ENCODE data around the gene MYOZ2. TPM values are rescaled to one million over a fixed set of nuclear protein-coding genes. Genes with fewer than 3 reads are reported as not detected.
A peak's percentile ranks its signal among the peaks of the same experiment; 100 is the strongest.

Gene MYOZ2
- total and polyA plus RNA-seq, 2 of the 13 experiments (the other 11 are each of a cell fraction or from before 2014, with no cell fraction given) = 0.03 TPM; not detected in 1

DNA sequence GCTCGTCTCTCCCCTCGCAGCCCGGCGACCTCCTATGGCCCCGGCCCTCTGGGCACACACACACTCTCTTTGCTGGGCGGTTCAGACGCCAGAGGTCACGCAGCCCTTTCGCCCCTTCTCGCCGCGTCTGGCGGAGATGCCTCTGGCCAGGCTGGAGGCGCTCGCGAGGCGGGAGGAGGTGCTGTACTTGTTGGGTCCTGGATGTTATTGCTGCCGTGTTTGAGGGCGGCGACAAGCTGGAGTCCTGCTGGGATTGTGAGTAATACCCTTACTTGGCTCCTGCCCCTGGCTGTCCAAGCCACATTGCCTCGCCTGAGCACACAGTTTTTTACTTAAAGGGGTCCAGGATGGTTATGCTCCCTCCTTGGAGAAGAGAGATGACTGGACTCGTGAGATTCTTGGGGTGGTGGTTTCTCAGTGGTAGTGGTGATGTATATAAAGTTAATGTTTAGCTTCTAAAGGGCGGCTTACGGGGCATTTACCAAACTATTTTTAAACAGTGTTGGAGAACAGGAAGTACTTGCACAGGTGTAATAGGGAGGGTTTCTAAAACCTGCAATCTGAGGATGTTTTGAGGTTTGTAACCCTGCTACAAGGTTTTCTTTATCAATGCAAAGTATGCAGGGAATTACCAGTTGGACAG is 77.5 kb downstream of the MYOZ2 start (continued):
- TF ChIP-seq ZNF446 (CRISPR knock-in tag; IDR thresholded peaks at IDR 0.05) (no peak), ZNF598 (CRISPR knock-in tag; IDR thresholded peaks at IDR 0.05; ENCODE audit: borderline replicate concordance) (peak; percentile 78; the same call in 1 of the 2 replicates), PAF1 (CRISPR knock-in tag; IDR thresholded peaks at IDR 0.05) (no peak), TGIF2 (CRISPR knock-in tag; IDR thresholded peaks at IDR 0.05) (no peak), ZNF792 (CRISPR knock-in tag; IDR thresholded peaks at IDR 0.05) (no peak), HNF4G (IDR thresholded peaks at IDR 0.05; ENCODE audit: borderline replicate concordance, low read depth, low read length) (no peak), HNF4G (CRISPR knock-in tag; IDR thresholded peaks at IDR 0.05; ENCODE audit: borderline replicate concordance, low read depth) (no peak), HNRNPLL (IDR thresholded peaks at IDR 0.05; ENCODE audit: low read depth, low read length, poor library complexity, severe bottlenecking) (peak; percentile 20), STAG1 (CRISPR knock-in tag; IDR thresholded peaks at IDR 0.05) (peak; percentile 43), POLR2A (IDR thresholded peaks at IDR 0.05; ENCODE audit: insufficient read depth in 1 of 2, low read depth in 2 of 2, low read length in 2 of 2) (peak; percentile 21 to 70; a peak in 2 of 4 replicates)
- TF ChIP-seq, protein P1, sequence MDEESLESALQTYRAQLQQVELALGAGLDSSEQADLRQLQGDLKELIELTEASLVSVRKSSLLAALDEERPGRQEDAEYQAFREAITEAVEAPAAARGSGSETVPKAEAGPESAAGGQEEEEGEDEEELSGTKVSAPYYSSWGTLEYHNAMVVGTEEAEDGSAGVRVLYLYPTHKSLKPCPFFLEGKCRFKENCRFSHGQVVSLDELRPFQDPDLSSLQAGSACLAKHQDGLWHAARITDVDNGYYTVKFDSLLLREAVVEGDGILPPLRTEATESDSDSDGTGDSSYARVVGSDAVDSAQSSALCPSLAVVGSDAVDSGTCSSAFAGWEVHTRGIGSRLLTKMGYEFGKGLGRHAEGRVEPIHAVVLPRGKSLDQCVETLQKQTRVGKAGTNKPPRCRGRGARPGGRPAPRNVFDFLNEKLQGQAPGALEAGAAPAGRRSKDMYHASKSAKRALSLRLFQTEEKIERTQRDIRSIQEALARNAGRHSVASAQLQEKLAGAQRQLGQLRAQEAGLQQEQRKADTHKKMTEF (CRISPR knock-in tag; IDR thresholded peaks at IDR 0.05) = peak; percentile 53; the same call in 1 of the 2 replicates
- TF ChIP-seq, protein P2, sequence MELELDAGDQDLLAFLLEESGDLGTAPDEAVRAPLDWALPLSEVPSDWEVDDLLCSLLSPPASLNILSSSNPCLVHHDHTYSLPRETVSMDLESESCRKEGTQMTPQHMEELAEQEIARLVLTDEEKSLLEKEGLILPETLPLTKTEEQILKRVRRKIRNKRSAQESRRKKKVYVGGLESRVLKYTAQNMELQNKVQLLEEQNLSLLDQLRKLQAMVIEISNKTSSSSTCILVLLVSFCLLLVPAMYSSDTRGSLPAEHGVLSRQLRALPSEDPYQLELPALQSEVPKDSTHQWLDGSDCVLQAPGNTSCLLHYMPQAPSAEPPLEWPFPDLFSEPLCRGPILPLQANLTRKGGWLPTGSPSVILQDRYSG (CRISPR knock-in tag; IDR thresholded peaks at IDR 0.05) = no peak
- TF ChIP-seq, protein P3, sequence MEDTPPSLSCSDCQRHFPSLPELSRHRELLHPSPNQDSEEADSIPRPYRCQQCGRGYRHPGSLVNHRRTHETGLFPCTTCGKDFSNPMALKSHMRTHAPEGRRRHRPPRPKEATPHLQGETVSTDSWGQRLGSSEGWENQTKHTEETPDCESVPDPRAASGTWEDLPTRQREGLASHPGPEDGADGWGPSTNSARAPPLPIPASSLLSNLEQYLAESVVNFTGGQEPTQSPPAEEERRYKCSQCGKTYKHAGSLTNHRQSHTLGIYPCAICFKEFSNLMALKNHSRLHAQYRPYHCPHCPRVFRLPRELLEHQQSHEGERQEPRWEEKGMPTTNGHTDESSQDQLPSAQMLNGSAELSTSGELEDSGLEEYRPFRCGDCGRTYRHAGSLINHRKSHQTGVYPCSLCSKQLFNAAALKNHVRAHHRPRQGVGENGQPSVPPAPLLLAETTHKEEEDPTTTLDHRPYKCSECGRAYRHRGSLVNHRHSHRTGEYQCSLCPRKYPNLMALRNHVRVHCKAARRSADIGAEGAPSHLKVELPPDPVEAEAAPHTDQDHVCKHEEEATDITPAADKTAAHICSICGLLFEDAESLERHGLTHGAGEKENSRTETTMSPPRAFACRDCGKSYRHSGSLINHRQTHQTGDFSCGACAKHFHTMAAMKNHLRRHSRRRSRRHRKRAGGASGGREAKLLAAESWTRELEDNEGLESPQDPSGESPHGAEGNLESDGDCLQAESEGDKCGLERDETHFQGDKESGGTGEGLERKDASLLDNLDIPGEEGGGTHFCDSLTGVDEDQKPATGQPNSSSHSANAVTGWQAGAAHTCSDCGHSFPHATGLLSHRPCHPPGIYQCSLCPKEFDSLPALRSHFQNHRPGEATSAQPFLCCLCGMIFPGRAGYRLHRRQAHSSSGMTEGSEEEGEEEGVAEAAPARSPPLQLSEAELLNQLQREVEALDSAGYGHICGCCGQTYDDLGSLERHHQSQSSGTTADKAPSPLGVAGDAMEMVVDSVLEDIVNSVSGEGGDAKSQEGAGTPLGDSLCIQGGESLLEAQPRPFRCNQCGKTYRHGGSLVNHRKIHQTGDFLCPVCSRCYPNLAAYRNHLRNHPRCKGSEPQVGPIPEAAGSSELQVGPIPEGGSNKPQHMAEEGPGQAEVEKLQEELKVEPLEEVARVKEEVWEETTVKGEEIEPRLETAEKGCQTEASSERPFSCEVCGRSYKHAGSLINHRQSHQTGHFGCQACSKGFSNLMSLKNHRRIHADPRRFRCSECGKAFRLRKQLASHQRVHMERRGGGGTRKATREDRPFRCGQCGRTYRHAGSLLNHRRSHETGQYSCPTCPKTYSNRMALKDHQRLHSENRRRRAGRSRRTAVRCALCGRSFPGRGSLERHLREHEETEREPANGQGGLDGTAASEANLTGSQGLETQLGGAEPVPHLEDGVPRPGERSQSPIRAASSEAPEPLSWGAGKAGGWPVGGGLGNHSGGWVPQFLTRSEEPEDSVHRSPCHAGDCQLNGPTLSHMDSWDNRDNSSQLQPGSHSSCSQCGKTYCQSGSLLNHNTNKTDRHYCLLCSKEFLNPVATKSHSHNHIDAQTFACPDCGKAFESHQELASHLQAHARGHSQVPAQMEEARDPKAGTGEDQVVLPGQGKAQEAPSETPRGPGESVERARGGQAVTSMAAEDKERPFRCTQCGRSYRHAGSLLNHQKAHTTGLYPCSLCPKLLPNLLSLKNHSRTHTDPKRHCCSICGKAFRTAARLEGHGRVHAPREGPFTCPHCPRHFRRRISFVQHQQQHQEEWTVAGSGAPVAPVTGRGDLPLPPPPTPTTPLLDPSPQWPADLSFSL (CRISPR knock-in tag; IDR thresholded peaks at IDR 0.05) = no peak
- TF ChIP-seq, protein P4, sequence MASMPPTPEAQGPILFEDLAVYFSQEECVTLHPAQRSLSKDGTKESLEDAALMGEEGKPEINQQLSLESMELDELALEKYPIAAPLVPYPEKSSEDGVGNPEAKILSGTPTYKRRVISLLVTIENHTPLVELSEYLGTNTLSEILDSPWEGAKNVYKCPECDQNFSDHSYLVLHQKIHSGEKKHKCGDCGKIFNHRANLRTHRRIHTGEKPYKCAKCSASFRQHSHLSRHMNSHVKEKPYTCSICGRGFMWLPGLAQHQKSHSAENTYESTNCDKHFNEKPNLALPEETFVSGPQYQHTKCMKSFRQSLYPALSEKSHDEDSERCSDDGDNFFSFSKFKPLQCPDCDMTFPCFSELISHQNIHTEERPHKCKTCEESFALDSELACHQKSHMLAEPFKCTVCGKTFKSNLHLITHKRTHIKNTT (CRISPR knock-in tag; IDR thresholded peaks at IDR 0.05) = no peak
- TF ChIP-seq, protein P5, sequence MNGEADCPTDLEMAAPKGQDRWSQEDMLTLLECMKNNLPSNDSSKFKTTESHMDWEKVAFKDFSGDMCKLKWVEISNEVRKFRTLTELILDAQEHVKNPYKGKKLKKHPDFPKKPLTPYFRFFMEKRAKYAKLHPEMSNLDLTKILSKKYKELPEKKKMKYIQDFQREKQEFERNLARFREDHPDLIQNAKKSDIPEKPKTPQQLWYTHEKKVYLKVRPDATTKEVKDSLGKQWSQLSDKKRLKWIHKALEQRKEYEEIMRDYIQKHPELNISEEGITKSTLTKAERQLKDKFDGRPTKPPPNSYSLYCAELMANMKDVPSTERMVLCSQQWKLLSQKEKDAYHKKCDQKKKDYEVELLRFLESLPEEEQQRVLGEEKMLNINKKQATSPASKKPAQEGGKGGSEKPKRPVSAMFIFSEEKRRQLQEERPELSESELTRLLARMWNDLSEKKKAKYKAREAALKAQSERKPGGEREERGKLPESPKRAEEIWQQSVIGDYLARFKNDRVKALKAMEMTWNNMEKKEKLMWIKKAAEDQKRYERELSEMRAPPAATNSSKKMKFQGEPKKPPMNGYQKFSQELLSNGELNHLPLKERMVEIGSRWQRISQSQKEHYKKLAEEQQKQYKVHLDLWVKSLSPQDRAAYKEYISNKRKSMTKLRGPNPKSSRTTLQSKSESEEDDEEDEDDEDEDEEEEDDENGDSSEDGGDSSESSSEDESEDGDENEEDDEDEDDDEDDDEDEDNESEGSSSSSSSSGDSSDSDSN (CRISPR knock-in tag; IDR thresholded peaks at IDR 0.05) = peak; percentile 95
- TF ChIP-seq, protein P6, sequence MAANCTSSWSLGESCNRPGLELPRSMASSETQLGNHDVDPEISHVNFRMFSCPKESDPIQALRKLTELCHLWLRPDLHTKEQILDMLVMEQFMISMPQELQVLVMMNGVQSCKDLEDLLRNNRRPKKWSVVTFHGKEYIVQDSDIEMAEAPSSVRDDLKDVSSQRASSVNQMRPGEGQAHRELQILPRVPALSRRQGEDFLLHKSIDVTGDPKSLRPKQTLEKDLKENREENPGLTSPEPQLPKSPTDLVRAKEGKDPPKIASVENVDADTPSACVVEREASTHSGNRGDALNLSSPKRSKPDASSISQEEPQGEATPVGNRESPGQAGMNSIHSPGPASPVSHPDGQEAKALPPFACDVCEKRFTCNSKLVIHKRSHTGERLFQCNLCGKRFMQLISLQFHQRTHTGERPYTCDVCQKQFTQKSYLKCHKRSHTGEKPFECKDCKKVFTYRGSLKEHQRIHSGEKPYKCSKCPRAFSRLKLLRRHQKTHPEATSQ (CRISPR knock-in tag; IDR thresholded peaks at IDR 0.05; ENCODE audit: borderline replicate concordance) = no peak

All from HepG2 (cell line).